C4-2B (cell line): ENCODE results near the gene LYPLA2.

Experiments used
- ZFX ChIP-seq: fragments of 450-650 bp; IDR thresholded peaks from 2 replicates; pipeline ENCODE4 v1.6.1; 2017
- TF ChIP-seq, protein P1 (sequence below): fragments of 450-650 bp; conservative IDR thresholded peaks from 2 replicates; pipeline ENCODE4 v1.5.1; 2017; ENCODE audit warnings: mild to moderate bottlenecking

DNA sequence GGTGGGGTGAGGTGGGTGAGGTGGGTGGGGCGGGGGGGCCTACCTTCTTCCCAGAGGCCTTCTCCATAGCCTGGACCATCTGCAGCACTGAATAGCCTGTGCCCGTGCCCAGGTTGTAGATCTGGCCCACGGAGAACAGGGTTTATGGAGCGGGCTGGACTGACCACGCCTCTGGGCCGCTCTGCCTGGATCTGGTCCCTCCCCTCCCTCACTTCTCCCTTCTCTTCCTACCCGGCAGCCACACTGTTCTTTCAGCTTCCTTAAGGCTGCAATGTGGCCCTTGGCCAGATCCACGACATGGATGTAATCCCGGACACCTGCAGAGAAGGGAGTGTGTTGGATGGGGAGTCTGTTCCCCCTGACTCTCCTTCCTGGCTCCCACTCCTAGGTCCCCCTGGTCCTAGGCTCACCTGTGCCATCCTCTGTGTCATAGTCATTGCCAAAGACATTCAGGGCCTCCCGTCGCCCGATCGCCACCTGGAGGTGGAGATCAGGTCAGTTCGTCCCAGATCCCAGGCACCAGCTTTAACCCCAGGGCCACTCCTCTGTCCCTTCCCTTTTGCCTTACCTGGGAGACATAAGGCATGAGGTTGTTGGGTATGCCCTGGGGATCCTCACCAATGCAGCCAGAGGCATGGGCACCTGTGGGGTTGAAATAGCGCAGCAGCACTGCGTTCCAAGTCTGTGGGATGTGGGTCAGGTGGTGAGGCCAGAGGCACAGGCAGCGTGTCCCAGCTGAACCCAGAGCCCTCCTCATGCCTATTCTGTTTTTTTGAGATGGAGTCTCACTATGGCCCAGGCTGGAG is 5.7 kb downstream of the LYPLA2 start:
- TF ChIP-seq, protein P1, sequence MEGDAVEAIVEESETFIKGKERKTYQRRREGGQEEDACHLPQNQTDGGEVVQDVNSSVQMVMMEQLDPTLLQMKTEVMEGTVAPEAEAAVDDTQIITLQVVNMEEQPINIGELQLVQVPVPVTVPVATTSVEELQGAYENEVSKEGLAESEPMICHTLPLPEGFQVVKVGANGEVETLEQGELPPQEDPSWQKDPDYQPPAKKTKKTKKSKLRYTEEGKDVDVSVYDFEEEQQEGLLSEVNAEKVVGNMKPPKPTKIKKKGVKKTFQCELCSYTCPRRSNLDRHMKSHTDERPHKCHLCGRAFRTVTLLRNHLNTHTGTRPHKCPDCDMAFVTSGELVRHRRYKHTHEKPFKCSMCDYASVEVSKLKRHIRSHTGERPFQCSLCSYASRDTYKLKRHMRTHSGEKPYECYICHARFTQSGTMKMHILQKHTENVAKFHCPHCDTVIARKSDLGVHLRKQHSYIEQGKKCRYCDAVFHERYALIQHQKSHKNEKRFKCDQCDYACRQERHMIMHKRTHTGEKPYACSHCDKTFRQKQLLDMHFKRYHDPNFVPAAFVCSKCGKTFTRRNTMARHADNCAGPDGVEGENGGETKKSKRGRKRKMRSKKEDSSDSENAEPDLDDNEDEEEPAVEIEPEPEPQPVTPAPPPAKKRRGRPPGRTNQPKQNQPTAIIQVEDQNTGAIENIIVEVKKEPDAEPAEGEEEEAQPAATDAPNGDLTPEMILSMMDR, result no peak; the same call in 1 of the 2 replicates
- TF ChIP-seq ZFX, result no peak
